NT2/D1 (cell line): ENCODE measurements around the gene PARVA.

Experiments used
- SUZ12 ChIP-seq: IDR thresholded peaks from 2 replicates; pipeline ENCODE4 v1.6.1; 2011; ENCODE audit not compliant: insufficient read length, insufficient read depth; ENCODE audit errors: extremely low read depth
- YY1 ChIP-seq: IDR thresholded peaks from 2 replicates; pipeline ENCODE4 v1.6.1; 2011; ENCODE audit not compliant: insufficient read length, insufficient read depth
- ZNF274 ChIP-seq: IDR thresholded peaks from 2 replicates; pipeline ENCODE4 v1.6.1; 2011; ENCODE audit warnings: mild to moderate bottlenecking, low read depth, low read length

GRCh38 chr11:12496181-12497025, 119.0 kb downstream of the PARVA start:
- no peak for TF ChIP-seq SUZ12
- no peak for TF ChIP-seq ZNF274
- TF ChIP-seq YY1 = no peak
